GM12891 (cell line): ENCODE measurements around the gene ETV6. TPM values are rescaled to one million over a fixed set of nuclear protein-coding genes. Genes with fewer than 3 reads are reported as not detected.

Source experiments
- DNase-seq: peaks from one replicate; pipeline ENCODE4 v3.0.0; 2011; ENCODE audit warnings: low spot score; ENCODE audit not compliant: insufficient read length
- FAIRE-seq: peaks from 2 replicates; lab custom pipeline; 2011; peaks lifted over from hg19 to GRCh38; lab: Jason Lieb, UNC
- PAX5 ChIP-seq: IDR thresholded peaks from 2 replicates; pipeline ENCODE4 v1.6.1; 2011; ENCODE audit warnings: low read length, moderate library complexity, mild to moderate bottlenecking; ENCODE audit not compliant: insufficient read depth, severe bottlenecking
- POLR2A ChIP-seq: IDR thresholded peaks from 2 replicates; pipeline ENCODE4 v1.6.1; 2011; ENCODE audit warnings: low read depth, low read length, control low read depth
- POLR2AphosphoS5 ChIP-seq: IDR thresholded peaks from 2 replicates; pipeline ENCODE4 v1.6.1; 2011; ENCODE audit warnings: low read depth, low read length, control low read depth
- POU2F2 ChIP-seq: IDR thresholded peaks from 2 replicates; pipeline ENCODE4 v1.6.1; 2011; ENCODE audit warnings: low read depth, mild to moderate bottlenecking, control low read depth, low read length, moderate library complexity
- SPI1 ChIP-seq: IDR thresholded peaks from 2 replicates; pipeline ENCODE4 v1.6.1; 2011; ENCODE audit warnings: low read depth, low read length, control low read depth
- TAF1 ChIP-seq: IDR thresholded peaks from 2 replicates; pipeline ENCODE4 v1.6.1; 2011; ENCODE audit warnings: low read depth, low read length, control low read depth
- polyA plus RNA-seq: library from polyadenylated mRNA; unstranded; fragments of >200 nt; gene quantifications from one replicate; pipeline ENCODE4 v1.2.1, GENCODE V29; 2012; ENCODE audit warnings: low read depth, missing spikeins, inconsistent platforms; ENCODE audit not compliant: missing spikeins

The ETV6 gene
- 23.0 TPM for polyA plus RNA-seq

- DNase-seq = peak; percentile 56
- peak; percentile 57 for FAIRE-seq
- TF ChIP-seq POLR2A (peak; percentile 68), TAF1 (peak; percentile 41; the same call in 1 of the 2 replicates), POLR2AphosphoS5 (peak; percentile 74), SPI1 (peak; percentile 90), POU2F2 (no peak; the same call in 1 of the 2 replicates), PAX5 (no peak)
Measured at GRCh38 chr12:11649413-11650285, at the start of gene ETV6. ETV6 (plus strand) TSS chr12:11649674; CDS start chr12:11650128, 454 bp downstream.

GRCh38 chr12:11600199-11600598, 49.3 kb upstream of the ETV6 start:
- DNase-seq = no peak
- TF ChIP-seq TAF1 = no peak
- TF ChIP-seq POLR2A = no peak
- TF ChIP-seq PAX5 = no peak
- TF ChIP-seq POU2F2 = no peak
- no peak for TF ChIP-seq SPI1
- TF ChIP-seq POLR2AphosphoS5 = no peak
- no peak for FAIRE-seq

- DNase-seq (no peak), FAIRE-seq (no peak)
- TF ChIP-seq POU2F2 = no peak
- no peak for TF ChIP-seq TAF1
- no peak for TF ChIP-seq POLR2A
- no peak for TF ChIP-seq POLR2AphosphoS5
- TF ChIP-seq PAX5 = no peak
- TF ChIP-seq SPI1 = no peak
Measured at GRCh38 chr12:11601647-11602046, 47.8 kb upstream of the ETV6 start.

- FAIRE-seq = peak; percentile 9
- no peak for DNase-seq
- TF ChIP-seq SPI1 = no peak
- TF ChIP-seq PAX5 = no peak
- TF ChIP-seq POLR2A = no peak
- no peak for TF ChIP-seq TAF1
- TF ChIP-seq POU2F2 = no peak
- no peak for TF ChIP-seq POLR2AphosphoS5
Measured at GRCh38 chr12:11607313-11608081, 42.0 kb upstream of the ETV6 start.

GRCh38 chr12:11609045-11609444, 40.4 kb upstream of the ETV6 start:
- no peak for FAIRE-seq
- DNase-seq = no peak
- TF ChIP-seq SPI1 = no peak
- TF ChIP-seq PAX5 = no peak
- TF ChIP-seq POLR2A = no peak

- FAIRE-seq (no peak), DNase-seq (no peak)
- TF ChIP-seq TAF1 (no peak), POLR2AphosphoS5 (no peak), POLR2A (no peak), SPI1 (no peak), POU2F2 (no peak), PAX5 (no peak)
Measured at GRCh38 chr12:11615481-11615880, 34.0 kb upstream of the ETV6 start.

GRCh38 chr12:11618046-11618445, 31.4 kb upstream of the ETV6 start:
- DNase-seq (no peak), FAIRE-seq (no peak)
- TF ChIP-seq POU2F2 = no peak
- no peak for TF ChIP-seq PAX5
- no peak for TF ChIP-seq POLR2A
- no peak for TF ChIP-seq SPI1
- no peak for TF ChIP-seq TAF1
- no peak for TF ChIP-seq POLR2AphosphoS5

GRCh38 chr12:11621797-11622423, 27.6 kb upstream of the ETV6 start:
- DNase-seq (no peak), FAIRE-seq (peak; percentile 78)

More at GRCh38 chr12:11621797-11622423, 27.6 kb upstream of the ETV6 start:
- no peak for TF ChIP-seq SPI1
- TF ChIP-seq POLR2AphosphoS5 = no peak
- no peak for TF ChIP-seq TAF1
- TF ChIP-seq PAX5 = no peak
- no peak for TF ChIP-seq POLR2A
- TF ChIP-seq POU2F2 = no peak
